ENCODE data around the gene GHRHR. TPM values are rescaled to one million over a fixed set of nuclear protein-coding genes. Genes with fewer than 3 reads are reported as not detected.

GHRHR gene
- total RNA-seq, 1 experiment from 2014 or later, result not detected

GRCh38 chr7:30998180-30998579 is 34.4 kb downstream of the GHRHR start:
- DNase-seq (ENCODE audit: extremely low read depth, low read depth), result no peak

DNA sequence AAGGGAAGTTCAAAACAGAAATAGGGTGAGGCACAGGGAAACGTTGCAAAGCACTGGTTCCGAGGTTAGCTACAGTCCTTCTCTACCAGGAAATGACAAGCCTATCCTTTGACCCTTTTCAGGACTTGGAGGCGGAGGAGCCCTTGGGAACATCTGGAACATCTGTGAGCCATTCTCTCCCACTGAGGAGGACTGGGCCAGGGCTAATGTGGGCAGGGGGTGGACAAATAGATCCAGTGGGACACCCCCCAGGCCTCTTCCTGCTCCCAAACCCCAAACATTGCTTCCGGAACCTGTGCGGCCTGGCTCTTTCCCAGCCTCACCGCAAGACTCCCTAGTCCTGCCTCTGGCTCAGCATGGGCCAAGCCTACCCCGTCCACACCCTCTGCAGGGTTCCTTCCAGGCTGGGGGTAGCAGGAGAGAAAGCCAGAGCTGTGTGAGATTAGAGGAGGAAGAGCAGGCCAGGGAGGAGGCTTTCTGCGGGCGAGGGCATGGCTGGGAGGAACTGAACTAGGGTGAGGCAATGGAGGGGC is 36.5 kb downstream of the GHRHR start:
- DNase-seq (ENCODE audit: extremely low read depth, low read depth), result no peak

GRCh38 chr7:31000779-31001178 is 37.0 kb downstream of the GHRHR start:
- DNase-seq (ENCODE audit: extremely low read depth, low read depth), result no peak

- no peak for DNase-seq (ENCODE audit: extremely low read depth, low read depth)
Measured at GRCh38 chr7:31002256-31002655, 38.5 kb downstream of the GHRHR start.

GRCh38 chr7:31003097-31003496 is 39.3 kb downstream of the GHRHR start:
- no peak for DNase-seq (ENCODE audit: extremely low read depth, low read depth)

DNA sequence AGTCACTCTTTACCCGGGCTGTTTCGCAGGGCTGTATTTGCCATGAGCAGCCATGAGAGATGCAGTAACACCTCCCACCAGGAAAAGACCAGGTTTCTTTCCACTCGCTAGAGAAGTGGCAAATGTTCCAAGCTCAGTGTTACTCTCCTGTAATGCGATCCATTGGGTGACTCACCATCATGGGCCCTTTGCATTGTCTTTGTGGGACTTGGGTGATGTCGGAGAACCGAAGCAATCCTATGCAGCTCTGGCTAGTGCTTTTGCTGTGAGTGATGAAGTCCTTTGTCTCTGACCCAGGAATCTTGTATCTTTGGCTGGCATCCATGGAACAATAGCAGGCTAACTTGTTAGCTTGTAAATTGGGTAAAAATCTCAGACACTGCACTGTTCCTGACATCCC is 40.0 kb downstream of the GHRHR start:
- DNase-seq (ENCODE audit: extremely low read depth, low read depth), result no peak

DNA sequence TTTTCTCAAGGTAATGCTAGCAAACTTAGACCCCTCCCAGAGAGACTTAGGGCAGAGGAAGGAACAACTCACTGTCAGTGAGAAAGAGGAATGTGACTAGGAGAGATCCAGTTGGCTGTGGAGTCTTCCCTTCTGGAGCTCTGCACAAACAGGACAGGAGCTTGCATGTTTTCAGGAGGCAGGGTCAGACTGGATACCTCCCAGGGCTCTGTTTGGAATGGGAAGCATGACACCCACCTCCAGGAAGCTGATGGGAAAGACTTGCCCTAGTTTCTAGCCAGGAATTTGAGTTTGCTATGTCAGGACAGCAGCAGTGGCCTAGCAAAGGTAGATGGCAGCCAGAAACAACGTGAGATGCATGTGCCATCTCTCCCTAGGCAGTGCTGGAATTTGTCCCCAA is 40.6 kb downstream of the GHRHR start:
- no peak for DNase-seq (ENCODE audit: extremely low read depth, low read depth)

GRCh38 chr7:31006857-31007256 is 43.1 kb downstream of the GHRHR start:
- DNase-seq (ENCODE audit: extremely low read depth, low read depth), result no peak

GRCh38 chr7:31007634-31008033 is 43.9 kb downstream of the GHRHR start:
- DNase-seq (ENCODE audit: extremely low read depth, low read depth), result no peak

GRCh38 chr7:31014826-31015225 is 51.1 kb downstream of the GHRHR start:
- DNase-seq (ENCODE audit: extremely low read depth, low read depth), result no peak

DNA sequence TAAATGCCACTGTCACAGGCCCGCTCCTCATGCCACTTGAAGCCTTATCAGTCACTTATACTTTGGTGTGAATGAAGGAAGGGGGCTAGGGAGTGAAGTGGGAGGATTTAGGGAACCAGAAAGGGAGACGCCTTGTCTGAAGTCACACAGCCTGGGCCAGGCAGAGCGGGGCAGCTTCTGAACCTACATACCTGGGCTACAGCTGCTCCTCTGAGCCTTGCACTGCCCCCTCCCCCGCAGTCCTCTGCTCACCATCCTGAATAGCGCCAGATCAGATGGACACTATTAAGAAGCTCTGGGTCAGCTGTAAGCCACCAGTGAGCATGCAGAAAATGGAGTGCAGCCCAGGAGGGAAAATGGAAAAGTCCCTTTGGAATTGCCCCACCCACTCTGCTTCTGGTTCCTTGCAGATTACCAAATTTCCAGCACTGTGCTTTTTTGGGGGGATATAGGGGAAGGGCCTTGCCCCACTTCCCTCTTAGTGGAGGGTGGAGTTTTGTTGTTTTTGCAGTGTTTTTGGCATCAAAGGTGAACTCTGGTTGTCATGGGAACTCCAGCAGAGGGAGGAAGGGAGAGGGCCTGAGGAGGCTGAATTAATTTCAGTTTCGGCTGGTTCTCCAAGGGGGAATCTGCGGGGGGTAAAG is 53.4 kb downstream of the GHRHR start:
- DNase-seq (ENCODE audit: extremely low read depth, low read depth), result no peak

- DNase-seq (ENCODE audit: extremely low read depth, low read depth), result no peak
Measured at GRCh38 chr7:31017721-31018120, 54.0 kb downstream of the GHRHR start.

DNA sequence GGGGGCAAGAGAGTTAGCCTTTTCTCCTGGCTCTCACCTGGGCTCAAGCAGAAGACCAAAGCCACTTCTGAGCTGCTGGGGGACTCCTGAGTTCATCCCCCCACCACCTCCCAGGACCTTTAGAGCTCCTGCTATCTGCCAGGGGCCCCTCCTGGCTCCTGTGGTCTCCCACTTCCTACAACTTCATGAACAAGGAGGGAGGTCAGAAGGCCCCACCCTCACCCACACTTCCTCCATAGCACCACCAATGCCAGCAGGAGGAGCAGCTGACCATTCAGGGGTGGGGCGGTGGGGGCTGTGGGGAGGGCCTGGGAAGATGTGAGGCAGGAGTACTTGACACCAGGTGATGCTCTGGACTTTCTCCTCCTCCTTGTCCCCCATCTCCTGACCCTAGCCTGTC is 55.8 kb downstream of the GHRHR start:
- DNase-seq (ENCODE audit: extremely low read depth, low read depth), result no peak

DNA sequence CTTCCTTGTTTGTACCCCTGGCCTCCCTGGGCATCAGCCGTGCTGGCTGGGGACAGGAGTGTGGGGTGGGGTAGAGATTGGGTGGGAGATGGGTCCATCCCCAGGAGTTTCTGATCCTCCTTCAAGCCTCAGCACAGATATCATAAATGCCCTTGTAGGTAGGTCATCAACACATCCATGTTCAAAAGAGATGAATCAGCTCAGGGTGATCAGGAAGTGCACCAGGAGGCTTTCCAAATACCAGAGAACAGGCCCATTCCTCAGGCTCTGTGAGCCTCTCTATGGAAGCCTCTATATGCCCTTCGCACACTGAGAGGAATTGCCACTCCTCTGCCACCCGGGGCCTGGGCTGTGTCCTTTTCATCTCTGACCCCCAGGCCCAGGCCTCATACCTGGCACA is 56.4 kb downstream of the GHRHR start:
- DNase-seq (ENCODE audit: extremely low read depth, low read depth), result no peak

DNA sequence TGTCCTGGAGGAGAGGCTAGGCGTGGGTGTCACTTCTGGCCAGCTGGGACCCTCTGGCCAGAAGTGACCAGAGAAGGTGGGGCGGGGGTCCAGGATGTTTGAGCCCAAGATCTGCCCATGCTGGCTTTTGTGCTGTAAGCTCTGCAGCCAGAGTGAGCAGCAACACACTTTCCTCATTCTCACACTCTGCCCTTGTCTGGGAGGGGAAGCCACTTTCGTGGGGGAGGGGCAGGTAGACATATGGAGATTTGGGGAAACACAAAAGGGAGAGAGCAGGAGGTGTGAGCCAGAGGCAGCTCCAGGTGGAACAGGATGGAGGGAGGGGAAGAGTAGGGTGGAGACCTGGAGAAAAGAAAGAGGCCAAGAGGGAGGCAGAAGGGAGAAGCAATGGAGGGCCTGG is 56.9 kb downstream of the GHRHR start:
- no peak for DNase-seq (ENCODE audit: extremely low read depth, low read depth)

DNA sequence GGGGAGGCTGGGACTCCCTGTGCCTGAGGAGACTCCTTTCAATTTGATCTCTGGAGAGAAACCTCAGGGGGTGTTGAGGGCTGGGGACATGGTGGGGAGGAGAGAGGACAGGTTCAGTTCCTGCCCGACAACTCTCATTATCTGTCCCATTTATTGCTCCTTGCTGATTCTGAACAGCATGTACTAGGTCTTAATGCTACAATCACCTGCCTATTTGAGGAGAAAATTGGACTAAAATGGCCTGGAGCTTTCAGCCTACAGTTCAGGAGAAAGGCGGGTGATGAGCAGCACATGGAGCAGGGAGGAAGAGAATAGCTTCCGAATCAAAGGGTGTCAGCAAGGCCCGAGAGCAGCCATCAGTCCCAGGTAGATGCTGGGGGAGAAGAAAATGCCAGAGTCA is 58.4 kb downstream of the GHRHR start:
- no peak for DNase-seq (ENCODE audit: extremely low read depth, low read depth)

- DNase-seq (ENCODE audit: extremely low read depth, low read depth), result no peak
Measured at GRCh38 chr7:31022726-31023125, 59.0 kb downstream of the GHRHR start.

DNA sequence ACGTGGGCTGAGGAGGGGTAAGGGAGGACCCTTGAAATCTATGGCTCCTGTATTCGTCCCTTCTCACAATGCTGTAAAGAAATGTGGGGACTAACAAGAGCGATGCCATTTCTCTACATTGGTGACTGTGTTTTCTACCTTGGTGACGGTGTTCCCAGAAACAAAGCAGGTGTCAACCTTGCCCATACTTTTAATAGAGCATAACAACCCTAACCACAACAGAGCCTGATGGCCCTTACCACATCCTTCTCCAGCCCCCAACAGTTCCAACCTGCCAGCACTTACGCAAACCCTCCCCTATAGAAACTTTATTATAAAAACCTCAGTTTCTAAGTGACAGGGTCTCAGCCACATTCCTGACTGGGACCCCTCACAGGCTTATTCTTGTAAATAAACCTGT is 60.1 kb downstream of the GHRHR start:
- DNase-seq (ENCODE audit: extremely low read depth, low read depth), result no peak

DNA sequence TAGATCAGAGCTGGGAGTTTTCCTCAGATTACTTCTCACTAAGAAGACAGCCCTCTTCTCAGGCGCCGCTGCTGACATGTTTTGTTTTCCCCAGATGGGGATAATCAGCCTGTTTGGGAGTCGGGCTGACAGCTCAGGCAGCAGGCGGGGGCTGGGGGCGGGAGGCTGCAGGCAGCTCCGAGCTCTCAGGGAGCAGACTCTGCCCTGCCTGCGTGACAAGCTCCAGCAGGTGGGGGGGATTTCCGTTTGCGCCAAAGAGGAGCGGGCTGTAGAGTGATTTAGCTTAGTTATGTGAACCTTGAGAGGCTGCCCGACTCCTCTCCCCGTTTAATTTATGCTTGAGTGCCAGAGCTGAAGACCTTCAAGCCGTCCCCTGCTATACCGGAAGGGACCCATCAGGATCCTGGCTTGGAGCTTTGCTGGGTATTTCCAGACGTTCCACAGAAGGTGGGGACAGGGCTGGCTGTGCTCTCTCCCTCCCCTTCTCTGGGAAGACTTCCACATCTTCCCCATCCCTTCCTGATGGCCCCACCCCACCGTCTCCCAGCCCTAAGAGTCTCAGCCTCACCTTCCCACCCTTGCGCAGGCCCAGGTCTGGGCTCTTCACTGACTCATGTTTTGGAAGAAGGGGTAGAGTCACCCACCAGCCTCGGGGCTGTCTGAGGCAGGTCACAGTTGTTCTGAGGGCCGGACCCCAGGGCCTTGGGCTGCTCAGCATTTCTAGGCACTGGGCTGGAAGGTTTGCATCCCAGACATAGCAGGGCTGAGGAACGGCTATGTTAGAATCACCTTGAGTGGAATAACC is 63.6 kb downstream of the GHRHR start:
- DNase-seq (ENCODE audit: extremely low read depth, low read depth), result no peak

GRCh38 chr7:31028006-31028405 is 64.3 kb downstream of the GHRHR start:
- DNase-seq (ENCODE audit: extremely low read depth, low read depth), result no peak

DNA sequence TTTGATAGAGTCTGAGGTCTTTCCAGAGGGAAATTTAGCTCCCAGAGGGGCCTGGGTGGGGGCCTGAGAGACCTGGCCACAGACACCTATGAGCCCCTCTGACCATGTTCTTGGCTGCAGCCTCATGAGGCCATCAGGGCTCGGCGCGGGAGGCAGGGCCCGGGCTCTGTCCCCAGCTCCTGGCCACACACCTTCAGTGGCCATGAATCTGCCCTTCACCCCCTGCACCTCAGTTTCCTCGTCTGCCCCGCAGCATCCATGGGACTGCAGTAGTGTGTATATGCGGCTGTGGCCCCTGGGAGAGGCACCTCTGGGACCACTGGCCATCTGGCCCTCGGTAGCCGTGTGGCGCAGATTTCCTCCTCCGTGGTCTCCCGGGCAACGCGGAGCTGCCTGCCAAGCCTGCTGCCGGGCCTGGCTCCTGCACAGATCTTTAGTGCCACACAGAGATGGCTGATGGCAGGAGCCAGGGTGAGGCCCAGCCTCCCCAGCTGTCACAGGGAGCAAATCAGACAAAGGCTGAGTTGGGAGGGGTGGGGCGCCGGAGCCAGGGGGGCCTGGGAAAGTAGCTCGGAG is 64.8 kb downstream of the GHRHR start:
- DNase-seq (ENCODE audit: extremely low read depth, low read depth), result no peak
